RPMI8226 (cell line): Measurements from ENCODE around the gene UCMA.

Experiments used
- DNase-seq: peaks from one replicate; pipeline ENCODE4 v3.0.0-alpha.2; 2015

UCMA gene

DNA sequence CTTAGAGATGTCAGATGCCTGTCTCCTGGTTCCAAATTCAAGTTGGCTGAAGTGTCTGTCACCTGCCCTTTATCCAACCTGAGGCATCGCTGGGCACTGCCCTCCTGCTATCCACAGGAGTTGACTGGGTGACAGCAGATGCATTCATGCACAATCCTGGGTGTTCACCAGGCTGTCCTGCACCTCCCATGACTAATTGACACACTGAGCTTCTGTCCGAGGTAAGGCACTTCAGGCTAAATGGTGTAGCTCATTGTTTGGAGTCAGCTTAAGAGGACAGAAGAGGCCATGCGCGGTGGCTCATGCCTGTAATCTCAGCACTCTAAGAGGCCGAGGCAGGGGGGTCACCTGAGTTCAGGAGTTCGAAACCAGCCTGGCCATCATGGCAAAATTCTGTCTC is 2.4 kb downstream of the UCMA start:
- no peak for DNase-seq

DNA sequence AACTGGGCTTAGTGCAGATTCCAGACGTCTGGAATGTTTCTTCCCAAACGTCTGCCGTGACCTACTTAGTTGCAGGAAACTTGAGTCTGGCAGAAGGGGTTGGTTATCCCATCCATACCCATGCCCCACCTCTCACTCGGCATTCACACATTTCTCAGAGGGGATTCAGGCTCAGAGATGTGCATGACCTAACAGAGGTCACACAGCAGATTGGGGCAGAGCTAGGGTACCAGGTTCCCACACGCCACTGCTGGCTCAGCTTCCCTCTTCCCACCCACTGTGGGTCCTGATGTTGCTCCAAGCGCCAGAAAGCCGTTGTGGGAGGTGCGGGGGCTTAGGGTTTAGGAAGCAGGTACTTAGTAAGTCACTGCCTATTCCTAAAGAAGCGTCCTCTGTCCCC is 3.0 kb downstream of the UCMA start:
- DNase-seq = no peak

DNA sequence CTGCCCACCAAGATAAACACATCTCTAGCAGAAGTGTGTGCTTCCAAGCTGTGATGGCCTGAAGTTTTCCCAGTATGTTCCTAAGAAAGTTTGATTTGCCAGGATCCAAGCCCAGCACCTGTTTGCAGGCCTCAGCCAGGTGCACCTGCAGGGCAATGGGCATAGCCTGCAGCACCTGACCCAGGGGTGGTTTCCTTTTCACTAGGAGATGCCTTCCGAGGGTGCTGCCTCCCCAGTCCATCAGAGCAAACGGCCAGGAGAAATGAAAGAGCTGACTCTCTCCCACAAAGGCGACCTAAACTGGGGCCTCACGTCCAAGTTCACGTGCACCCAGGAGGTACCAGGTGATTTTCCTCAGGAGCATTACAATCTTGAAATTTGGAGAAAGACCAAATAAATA is 7.1 kb downstream of the UCMA start:
- DNase-seq = peak; percentile 22

DNA sequence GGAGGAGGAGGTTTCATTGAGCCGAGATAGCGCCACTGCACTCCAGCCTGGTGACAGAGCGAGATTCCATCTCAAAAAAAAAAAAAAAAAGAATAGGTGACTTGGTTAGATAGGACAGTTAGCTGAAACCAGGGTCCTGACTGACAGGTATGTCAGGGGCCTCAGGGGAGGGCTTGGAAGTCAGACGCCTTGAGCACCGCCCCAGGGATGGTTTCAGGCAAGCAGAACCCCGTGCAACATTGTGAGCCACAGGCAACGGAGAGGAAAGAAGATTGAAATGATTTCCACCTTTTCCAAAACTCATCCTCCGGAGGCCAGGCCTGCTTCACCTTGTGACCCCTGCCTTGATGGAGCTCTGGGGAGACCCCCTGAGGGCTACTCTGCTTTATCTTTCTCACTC is 8.6 kb downstream of the UCMA start:
- DNase-seq = no peak

DNA sequence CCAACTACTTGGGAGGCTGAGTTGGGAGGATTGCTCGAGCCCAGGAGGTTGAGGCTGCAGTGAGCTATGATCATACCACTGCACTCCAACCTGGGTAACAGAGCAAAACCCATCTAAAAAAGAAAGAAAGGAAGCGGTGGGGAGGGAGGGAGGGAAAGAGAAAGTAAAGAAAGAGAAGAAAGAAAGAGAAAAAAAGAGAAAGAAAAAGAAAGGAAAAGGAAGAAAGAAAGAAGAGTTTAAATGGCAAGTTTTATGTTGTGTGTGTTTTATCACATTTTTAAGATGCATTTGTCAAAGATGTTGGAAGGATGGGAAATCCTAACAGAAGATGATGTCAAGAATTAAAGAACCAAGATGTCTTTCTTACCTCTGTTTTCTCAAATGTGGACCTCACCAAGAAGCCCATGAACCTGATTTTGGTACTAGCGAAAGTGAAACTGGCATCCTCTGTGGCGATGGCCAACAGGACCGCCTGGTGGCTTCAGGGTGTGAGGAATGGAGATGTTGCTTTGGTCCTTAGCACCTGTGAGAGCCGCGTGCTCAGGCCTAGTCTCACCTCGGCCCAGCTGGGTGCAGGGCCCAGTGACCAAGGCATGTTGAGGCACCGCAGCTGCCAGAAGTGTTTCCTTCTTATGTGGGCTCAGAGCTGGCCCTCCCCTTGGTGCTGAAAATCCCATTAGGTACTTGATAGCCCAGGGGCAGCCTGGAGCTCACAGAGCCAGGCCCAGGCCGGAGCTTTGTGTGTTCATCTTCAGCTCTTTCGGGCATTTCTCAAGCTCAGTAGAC is 9.8 kb downstream of the UCMA start:
- DNase-seq = peak; percentile 69

DNA sequence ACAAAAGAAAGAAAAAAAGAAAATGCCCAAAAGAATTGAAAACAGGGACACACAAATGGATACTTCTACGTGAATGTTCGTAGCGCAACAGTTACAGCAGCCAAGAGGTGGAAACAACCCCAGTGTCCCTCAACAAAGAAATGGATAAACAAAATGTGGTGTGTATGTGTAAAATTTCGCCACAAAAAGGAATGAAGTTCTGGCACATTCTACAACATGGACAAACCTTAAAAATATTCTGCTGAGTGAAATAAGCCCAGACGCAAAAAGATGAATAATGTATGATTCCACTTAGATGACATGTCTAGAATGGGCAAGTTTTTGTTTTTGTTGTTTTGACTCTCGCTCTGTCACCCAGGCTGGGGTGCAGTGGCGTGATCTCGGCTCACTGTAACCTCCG is 10.9 kb downstream of the UCMA start:
- DNase-seq = no peak

DNA sequence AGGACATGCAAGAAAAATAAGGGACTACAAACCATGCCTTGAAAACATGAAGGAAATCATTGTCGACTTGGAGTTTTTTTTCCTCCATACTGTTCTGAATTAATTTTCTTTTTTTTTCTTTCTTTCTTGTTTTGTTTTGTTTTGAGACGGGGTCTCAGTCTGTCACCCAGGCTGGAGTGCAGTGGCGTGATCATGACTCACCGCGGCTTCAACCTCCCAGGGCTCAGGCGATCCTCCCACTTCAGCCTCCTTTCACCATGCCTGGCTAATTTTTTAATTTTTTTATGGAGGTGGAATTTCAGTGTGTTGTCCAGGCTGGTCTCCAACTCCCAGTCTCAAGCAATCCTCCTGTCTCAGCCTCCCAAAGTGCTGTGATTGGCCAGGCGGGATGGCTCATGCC is 11.6 kb downstream of the UCMA start:
- DNase-seq = no peak

DNA sequence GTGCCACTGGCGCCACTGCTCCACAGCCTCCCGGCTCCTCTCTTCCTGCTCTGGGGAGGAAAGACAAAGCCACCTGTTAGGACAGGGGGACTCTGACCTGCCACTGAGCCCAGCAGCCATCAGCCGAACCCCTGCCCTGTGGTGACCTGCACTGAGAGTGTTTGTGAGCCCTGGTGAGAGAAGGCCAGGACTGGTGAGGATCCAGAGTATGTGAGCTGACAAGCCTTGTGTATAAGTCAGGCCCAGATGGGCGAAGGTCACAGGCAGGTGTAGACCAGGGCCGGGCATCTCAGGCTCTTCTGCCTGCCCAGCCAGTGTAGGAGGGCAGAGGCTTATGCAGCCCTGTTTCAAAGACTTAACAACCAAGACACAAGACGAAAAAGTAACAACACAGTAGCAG is 12.0 kb downstream of the UCMA start:
- DNase-seq = no peak

DNA sequence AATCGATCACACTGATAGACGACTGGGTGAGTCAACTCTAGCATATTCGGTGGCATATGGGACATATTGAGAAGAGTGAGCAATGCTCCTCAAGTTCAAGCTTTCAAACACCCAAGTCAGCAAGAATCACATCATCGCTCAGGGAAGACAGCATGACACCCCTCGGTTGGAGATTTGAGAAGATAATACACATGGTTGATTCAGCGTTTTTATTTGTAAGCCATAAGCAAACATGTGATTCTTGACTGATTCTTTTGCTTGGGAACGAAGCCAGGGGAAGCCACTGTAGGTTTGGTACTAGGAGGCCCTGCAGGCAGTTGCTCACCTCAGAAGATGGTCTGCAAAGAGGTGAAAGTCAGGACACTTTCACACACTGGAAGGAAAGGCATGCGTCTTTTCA is 12.6 kb downstream of the UCMA start:
- peak; percentile 37 for DNase-seq

DNA sequence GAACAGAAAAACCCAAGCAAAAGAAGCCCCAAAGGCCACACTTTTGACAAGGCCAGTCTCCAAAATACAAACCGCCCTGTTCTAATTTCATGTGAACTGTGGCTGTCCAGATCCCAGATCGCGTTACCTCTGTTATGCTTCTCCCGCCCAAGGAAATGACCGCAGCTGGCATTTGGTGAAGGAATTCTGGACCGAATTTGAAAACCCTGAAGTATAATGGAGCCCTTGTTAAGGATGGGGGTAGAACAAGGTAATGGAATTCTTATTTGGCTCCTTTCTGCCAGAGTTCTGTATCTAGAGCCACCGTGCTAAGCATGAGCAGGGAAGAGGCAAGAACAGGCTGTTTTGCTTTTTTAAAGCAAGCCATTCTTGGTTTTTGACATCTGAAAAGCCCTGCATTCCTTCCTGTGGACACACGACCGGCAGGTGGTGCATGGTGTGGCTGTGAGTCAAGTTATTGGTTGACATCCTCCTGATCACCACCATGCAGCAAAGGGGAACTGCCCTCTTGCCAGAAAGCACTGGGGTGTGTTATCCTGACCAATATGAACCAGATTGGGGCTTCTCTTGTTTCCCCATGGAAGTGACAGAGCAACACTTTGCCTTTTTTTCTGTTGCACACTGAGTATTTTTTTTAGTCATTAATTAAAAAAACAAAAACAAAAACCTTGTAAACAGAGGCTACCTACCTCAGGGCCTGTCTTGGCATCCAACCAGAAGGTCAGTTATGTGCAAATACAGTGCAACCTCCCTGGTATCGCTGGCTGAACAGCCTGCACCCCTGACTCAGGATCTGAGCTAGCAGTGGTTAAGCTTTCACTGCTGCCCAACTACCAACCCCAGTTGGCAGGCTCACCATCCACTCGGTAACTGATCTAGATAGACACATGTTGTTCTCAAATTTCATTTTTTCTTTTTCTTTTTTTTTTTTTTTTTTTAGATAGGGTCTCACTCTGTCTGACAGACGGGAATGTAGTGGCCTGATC is 14.2 kb downstream of the UCMA start:
- DNase-seq = peak; percentile 75

DNA sequence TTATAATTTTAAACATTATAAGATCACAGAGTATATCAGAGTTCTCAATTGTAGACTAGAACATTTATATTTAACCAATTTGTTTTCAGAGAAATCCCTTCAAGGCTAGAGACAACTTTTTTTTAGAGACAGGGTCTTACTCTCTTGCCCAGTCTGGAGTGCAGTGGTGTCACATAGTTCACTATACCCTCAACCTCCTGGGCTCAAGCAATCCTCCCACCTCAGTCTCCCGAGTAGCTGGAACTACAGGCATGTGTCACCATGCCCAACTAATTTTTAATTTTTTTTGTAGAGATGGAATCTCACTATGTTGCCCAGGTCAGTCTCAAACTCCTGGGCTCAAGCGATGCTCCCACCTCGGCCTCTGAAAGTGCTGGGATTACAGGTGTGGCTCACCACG is 15.3 kb downstream of the UCMA start:
- no peak for DNase-seq

DNA sequence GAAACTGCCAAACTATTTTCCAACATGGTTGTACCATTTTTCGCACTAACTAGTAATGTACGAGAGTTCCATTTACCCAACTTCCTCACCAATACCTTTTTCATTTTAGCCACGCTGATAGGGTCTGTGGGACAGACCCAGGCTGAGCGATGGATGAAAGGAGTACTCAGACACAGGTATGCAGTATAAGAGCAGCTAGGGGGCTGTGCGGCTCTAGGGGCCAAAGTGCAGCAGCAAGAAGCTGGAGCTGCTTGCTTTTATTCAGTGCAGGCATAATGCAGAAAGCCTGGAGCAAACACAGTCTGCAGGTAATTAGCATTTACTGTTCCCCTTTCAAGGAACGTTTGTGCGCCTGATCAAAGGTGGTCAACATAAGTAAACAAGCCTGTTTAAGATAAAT is 21.0 kb downstream of the UCMA start:
- no peak for DNase-seq

DNA sequence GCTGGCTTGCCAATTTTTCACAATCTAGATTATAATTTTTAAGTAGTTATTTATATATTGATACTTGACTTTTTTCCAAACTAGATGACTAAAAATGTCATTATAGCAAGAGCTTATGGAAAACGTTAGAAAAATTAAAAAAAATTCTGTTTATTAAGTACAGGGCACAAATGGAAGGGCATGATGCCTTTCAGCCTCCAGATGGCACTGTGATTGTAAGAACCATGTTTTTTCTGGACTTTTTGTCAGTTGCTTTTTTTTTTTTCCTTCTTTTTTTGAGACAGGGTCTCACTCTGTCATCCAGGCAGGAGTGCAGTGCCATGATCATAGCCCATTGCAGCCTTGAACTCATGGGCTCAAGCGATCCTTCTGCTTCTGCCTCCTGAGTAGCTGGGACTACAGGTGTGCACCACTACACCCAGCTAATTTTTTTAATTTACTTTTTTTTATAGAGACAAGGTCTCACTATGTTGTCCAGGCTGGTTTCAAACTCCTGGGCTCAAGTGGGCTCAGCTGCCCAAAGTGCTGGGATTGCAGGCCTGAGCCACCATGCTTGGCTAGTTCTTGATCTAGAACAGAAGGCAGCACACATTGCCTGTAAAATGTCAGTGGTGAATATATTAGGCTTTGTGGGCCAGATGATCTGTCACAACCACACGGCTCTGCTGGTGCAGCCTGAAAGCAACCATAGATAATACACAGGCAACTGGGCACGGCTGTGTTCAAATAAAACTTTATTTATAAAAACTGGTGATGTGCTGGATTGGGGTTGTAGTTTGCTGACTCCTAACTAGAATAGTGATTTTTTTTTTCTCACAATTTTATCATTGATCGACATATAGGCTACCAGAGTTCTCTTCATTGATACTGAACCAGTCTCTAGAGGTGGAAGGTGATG is 27.4 kb downstream of the UCMA start:
- no peak for DNase-seq

DNA sequence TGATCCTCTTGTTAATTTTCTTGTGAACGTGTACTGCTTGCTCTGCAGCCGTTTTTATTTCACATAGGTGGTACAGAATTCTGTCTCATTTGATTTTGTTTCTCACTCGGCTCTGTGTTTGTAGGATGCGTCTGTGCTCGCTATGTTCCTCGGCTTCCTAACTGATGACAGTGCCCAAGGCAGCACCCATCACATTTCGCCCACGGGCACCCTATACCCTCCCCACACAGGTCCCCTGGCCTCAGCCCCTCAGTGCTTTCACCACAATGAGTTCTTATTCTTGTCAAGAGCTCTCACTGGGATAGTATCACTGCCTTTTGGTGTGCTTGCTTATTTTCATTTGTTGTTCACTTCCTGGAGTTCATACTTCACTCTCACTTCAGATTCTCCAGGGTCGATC is 28.1 kb downstream of the UCMA start:
- no peak for DNase-seq

DNA sequence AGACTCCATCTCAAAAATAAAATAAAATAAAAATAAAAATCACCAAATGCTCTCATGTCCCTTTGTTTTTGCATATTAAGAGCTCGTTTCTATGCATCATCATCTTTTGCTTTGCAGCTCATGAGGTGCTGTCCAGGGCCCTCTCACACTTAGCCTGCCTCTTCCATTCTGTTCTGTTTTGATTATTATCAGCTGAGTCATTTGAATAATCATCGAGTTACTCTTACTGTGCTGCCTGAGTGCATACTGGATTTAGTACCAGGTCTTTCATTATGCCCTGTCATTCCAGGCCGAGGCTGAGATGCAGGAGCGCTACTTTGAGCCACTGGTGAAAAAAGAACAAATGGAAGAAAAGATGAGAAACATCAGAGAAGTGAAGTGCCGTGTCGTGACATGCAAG is 33.0 kb downstream of the UCMA start:
- DNase-seq = no peak

DNA sequence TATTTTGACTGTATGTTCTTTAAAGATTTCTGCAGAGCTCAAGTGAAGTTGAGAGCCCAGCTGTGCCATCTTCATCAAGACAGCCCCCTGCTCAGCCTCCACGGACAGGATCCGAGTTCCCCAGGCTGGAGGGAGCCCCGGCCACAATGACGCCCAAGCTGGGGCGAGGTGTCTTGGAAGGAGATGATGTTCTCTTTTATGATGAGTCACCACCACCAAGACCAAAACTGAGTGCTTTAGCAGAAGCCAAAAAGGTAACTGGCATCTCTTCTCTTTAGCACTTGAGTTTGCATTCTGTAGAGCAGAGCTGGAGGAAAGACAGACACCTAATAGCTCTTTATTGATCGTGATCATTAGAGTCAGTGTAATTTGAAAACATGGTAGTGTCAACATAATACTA is 39.2 kb downstream of the UCMA start:
- DNase-seq = no peak

DNA sequence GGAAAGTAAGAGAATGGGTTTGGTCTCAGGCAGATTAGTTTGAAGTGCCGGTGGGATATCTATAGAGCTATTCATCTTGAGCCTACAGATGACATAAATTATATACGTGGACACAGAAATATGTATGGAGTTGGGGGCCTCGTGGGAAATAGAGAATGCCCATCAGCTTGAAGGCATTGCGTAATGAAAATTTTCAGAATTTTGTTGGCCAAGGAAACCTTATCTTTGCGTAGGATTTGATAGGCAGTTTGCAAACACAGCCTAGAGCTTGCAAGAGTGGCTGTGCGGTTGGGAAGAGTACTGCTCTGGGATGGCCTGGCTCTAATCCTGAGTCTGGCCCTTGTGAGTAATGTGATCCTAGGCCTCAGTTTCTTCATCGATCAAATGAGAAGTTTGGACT is 40.5 kb downstream of the UCMA start:
- DNase-seq = no peak

DNA sequence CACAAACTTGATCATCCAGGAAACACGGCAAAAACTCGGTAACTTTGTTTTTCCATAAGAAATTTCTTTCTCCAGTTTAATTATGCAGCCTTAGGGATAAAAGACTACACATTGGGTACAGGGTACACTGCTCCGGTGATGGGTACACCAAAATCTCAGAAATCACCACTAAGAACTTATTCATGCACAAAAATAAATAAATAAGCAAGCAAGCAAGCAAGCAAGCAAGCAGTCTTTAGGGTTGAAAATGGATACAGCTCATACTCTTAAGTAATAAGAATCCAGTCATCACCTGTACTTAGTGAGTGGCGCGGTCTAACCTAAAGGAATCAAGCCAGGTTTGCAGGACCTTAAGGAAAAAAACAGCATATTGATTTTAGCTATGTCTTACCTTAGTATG is 42.8 kb downstream of the UCMA start:
- DNase-seq = no peak

DNA sequence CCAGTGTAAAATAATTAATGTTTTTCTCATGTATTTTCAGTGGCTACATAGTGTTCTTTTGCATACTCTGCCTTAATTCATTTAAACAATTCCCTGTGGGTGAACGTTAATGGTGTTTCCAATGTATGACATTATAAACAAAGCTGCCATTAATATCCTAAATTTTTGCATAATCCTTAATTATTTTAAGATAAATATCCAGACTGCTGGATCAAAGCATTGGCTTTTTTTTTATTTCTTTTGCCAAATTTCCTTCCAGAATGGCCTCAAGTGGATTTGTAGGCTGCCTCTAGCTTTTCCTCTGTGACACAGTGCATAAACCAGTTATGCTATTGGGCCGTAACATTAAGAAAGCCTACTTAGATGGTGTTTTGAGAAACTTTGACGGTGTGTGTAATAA is 43.4 kb downstream of the UCMA start:
- no peak for DNase-seq

DNA sequence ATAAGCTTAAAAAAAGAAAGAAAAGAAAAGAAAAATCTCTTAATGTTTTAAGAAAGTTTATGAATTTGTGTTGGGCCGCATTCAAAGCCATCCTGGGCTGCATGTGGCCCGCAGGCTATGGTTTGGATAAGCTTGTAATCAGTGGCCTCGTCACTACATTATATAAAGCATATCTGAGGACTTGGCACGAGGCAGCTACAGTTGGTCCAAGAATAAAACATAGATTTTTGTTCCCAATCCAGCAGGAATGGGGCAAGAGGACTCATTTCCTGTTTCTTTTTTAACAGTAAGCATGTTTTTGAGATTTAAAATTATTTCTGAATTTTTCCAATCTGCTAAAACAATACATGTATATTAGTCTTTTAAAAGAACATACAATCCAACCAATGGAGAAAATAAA is 44.2 kb downstream of the UCMA start:
- no peak for DNase-seq

DNA sequence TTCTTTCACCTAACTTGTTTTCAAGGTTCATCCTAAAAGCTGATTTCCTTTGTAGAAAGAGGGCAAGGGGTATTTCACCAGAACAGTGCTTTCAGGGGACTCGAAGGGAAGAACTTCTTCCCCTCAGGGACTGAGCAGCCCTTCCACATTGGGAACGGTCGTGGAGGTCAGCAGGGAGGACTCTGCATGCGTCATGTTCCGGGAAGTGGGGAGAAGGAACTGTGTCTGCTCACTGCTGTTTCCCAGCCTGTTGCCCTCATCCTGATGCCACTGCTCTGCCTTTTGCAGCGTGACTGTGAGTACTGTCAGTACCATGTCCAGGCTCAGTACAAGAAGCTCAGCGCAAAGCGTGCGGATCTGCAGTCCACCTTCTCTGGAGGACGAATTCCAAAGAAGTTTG is 45.6 kb downstream of the UCMA start:
- DNase-seq = no peak

DNA sequence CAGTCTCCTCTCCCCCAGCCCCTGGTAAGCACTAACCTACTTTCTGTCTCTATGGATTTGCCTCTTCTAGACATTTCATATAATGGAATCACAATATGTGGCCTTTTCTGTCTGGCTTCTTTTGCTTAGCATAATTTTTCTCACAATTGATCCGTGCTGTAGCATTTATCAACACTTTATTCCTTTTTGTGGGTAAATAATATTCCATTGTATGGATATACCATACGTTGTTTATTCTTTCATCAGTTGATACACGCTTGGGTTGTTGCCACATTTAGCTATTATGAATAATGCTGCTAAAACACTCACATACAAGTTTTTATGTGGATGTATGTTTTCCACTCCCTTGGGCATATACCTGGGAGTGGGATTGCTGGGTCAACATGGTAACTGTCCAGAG is 47.0 kb downstream of the UCMA start:
- no peak for DNase-seq
